Gastroesophageal sphincter (tissue), 3 donors: ENCODE results near the gene ACVR2B.

Experiments used
- CTCF ChIP-seq, 4 experiments: fragments of 200-600 bp in 2 of 4; fragments of 450-650 bp in 2 of 4; sonication (generic) in 1 of 4; IDR thresholded peaks; one replicate each; pipeline ENCODE4 v1.5.1; 2017 to 2019; ENCODE audit warnings: antibody characterized with exemption in 4 of 4, mild to moderate bottlenecking in 2 of 4, moderate library complexity in 2 of 4
- EP300 ChIP-seq: sonication (generic); formaldehyde crosslinking; IDR thresholded peaks from one replicate; pipeline ENCODE4 v1.6.1; 2017; ENCODE audit warnings: antibody characterized with exemption, mild to moderate bottlenecking
- POLR2AphosphoS5 ChIP-seq: sonication (generic); formaldehyde crosslinking; IDR thresholded peaks from one replicate; pipeline ENCODE4 v1.6.1; 2017; ENCODE audit warnings: antibody characterized with exemption

GRCh38 chr3:38457111-38458003 lies 3.7 kb downstream of the ACVR2B start:
- TF ChIP-seq POLR2AphosphoS5 = no peak
- no peak for TF ChIP-seq CTCF (IDR thresholded peaks at IDR 0.05)
- TF ChIP-seq EP300 = no peak
